GM18519 (cell line): ENCODE measurements around the gene SPTLC2.
"Not testable (repeated sequence)": the region's sequence is repeated elsewhere in the genome, so short reads cannot be mapped to it uniquely, and the experiment has no call there.

Experiments used
- ATAC-seq: cut with Tn5 transposase; IDR thresholded peaks from one replicate; pipeline ENCODE4 v1.9.1; 2021; ENCODE audit warnings: mild to moderate bottlenecking, moderate library complexity; ENCODE audit not compliant: unreplicated experiment, low FRiP score

The SPTLC2 gene

DNA sequence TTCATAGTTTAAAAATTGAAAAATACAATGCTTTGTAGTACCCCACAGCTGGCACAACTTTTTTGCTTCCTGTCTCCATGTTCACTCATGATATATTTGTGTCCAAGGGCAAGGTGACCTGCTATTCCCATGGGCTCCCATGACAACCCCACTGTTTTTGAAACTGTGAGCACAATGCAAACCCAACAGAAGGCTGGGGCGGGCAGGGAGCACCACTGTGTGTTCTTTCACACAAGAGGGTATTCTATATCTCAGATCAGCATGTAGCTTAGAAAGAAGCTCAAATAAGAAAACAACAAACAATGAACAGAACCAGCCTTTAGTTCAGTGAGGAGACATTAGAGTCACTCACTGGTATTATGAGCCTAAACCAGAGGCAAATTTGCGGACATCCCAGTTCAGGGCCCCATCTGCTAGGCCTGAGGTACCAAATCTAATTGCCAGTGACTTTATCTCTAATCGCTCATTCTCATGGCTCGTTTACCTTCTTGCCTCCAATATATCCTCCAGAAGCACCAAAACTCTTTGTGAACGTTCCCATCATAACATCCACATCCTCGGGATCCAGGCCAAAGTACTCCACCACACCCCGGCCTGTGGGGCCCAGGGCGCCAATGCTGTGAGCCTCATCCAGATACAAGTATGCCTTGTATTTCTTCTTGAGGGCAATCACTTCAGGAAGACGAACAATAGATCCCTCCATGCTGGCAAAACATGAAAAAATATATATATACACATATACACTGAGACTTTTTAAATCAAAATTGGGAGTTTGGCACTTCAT is 61.4 kb downstream of the SPTLC2 start:
- no peak for ATAC-seq

DNA sequence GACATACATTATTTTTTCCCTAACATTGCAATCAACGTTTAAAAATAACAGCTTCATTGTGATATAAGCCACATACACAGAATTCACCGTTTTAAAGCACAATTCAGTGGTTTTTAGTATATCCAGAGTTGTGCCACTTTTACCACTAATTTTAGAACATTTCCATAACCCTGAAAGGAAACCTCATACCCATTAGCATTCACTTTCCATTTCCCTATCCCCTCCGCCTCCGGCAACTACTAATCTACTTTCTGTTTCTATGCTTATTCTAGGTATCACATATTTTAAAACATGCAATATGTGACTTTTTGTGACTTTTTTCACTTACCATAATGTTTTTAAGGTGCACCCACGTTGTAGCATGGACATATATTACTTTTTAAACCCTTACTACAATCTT is 62.2 kb downstream of the SPTLC2 start:
- peak; percentile 43 for ATAC-seq

DNA sequence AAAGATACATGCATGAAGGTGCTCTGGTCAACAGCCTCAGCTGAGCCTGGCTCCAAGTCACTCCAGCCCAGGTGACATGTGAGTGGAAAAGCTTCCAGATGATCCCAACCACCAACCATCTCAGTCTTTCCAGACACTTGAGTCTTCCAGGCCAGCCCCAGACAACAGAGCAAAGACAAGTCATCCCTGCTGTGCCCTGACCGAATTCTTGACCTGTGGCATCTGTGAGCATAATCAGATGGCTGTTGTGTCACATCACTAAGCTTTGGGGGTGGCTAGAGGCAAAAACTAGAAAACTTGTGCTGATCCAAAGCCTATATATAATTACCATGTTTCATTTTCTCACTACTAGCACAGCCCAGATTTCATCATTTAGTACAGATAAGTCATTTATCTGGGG is 67.0 kb downstream of the SPTLC2 start:
- ATAC-seq, result no peak

DNA sequence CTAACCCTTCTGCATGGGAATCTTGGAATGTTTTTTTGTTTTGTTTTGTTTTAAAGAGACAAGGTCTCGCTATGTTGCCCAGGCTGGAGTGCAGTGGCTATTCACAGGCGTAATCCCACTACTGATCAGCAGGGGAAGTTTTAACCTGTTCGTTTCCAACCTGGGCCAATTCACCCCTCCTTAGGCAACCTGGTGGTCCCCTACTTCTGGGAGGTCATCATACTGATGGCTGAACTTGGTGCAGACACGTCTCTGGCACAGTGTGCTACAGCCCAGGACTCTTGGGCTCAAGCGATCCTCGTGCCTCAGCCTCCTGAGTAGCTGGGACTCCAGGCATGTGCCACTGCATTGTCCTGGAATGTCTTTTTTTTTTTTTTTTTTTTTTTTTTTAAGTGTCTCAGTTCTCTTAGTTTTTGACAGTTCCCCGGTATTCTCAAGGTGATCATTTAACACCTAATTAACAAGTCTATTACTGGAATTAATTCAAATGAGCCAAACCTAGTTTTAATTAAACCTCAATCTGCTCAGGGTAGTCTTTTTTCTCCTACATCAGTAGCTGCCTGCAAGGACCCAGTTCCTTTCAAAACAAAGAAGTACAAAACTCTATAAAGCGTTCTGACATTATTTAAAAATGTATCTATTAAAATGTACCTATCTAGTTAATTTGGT is 68.8 kb downstream of the SPTLC2 start:
- no peak for ATAC-seq

DNA sequence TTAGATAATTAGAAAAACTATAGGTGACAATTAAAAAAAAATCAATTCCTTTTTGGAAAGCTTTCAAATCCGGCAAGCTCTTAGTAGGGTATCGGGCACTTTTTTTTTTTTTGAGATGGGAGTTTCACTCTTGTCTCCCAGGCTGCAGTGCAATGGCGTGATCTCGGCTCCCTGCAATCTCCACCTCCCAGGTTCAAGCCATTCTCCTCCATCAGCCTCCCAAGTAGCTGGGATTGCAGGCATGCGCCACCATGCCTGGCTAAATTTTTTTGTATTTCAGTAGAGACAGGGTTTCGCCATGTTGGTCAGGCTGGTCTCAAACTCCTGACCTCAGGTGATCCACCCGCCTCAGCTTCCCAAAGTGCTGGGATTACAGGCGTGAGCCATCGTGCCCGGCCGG is 71.3 kb downstream of the SPTLC2 start:
- not testable (repeated sequence) for ATAC-seq

DNA sequence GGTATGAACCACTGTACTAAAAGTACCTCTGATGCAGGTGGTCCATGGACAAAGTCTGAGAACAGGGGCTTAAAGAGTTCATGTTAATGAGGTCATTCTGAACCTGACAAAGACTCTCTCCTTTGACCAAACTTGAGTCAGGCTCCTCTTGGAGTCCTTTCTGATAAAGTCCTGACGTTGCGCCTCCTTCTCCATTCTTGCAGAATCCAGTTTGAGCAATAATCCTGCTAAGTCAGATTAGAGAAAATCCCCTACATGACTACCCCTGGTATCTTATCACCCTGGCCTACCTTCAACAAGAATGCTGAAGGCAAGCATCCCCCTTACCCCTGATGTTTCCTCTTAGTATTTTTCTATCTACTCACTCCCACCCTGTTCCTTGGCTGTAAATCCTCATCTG is 71.9 kb downstream of the SPTLC2 start:
- ATAC-seq, result no peak

DNA sequence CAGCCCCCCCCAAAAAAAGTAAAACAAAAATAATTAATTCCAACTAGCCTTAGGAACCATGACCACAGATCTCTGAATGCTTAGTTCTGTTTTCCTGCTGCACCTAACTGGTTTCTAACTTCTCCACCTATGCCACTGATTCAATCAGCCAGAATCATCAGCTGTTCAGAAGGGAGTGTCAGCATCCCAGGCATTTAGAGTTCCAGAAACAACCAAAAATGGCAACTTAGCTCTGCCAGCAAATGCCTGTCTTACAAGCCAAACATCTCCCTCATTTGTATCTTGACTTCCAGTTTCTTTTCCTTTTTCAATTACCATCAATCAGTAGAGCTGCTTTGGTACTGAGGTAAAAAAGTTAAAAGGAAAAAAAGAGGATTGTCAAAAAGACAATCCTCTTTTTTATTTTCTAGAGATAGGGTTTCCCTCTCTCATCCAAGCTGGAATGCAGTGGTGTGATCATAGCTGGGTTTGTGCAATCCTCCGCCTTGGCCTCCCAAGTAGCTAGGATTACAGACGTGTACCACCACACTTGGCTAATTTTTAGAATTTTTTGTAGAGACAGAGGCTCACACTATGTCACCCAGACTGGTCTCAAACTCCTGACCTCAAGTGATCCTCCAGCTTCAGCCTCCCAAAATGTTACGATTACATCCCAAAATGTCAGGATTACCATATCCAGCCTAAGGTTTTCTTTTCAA is 72.7 kb downstream of the SPTLC2 start:
- no peak for ATAC-seq

DNA sequence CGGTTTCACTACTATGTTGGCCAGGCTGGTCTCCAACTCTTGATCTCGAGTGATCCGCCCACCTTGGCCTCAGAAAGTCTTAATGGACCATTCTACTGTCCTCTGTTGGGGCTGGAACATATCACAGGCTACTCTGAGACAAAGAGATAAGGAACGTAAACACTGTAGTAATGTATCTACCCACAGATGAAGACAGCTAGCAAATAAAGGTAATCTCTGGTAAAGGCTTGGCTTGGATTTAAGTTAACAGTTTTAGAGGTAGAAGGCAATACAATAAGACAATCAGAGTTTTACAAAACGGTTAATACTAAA is 73.2 kb downstream of the SPTLC2 start:
- ATAC-seq, result no peak

DNA sequence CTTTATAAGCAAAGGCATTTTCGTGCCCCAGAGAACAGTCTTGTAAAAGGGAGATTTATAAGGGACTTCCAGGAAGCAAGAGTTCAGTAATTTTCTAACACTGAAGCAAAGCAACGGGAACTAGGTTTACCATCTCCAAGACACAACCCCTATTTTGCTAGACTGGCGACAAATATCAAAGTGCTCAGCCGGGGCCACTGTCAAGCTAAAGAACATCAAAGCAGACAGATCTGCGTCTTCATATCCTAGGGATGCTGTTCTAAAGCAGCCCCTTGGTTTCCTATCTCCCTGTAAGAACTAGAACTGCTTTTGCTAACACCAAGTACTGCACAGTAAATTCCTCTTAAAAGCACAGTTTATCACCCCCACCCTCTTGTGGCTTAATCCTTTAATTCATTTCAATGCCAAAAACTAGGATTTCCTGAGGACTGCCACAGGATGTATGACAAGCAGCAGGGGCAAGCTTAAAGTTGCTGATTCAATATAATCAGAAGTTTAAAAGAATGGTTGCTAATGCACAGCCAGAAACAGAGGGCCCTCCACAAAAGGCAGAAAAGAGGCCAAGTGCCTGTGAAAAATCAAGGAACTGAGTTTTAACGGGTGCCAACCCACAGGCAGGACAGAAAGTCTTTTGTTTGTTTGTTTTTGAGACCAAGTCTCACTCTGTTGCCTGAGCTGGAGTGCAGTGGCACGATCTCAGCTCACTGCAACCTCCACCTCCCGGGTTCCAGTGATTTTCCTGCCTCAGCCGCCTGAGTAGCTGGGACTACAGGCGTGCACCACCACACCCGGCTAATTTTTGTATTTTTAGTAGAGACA is 73.8 kb downstream of the SPTLC2 start:
- ATAC-seq, result no peak

DNA sequence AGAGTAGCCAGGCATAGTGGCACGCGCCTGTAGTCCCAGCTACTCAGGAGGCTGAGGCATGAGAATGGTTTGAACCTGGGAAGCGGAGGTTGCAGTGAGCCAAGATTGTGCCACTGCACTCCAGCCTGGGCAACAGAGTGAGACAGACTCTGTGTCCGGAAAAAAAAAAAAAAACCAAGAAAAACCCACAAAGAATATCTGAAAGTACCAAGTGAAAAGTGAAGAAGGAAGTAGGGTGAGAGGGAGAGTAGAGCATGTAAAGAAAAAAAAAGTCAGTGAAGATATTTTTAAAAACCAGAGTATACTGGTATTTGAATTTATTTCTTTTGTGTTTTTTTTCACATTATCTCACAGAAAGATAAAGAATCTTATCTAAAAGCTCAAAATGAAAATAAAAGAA is 74.5 kb downstream of the SPTLC2 start:
- ATAC-seq, result no peak

DNA sequence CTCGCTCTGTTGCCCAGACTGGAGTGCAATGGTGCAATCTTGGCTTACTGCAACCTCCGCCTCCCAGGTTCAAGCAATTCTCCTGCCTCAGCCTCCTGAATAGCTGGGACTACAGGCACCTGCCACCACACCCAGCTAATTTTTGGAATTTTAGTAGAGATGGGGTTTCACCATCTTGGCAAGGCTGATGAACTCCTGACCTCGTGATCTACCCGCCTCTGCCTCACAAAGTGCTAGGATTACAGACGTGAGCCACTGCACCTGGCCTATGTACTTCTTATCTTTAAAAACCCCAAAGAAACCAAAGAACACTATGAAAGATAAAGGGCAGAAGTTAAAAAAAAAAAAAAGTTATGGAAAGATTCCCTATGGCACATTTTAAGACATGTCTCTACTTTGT is 79.5 kb downstream of the SPTLC2 start:
- ATAC-seq, result not testable (repeated sequence)

DNA sequence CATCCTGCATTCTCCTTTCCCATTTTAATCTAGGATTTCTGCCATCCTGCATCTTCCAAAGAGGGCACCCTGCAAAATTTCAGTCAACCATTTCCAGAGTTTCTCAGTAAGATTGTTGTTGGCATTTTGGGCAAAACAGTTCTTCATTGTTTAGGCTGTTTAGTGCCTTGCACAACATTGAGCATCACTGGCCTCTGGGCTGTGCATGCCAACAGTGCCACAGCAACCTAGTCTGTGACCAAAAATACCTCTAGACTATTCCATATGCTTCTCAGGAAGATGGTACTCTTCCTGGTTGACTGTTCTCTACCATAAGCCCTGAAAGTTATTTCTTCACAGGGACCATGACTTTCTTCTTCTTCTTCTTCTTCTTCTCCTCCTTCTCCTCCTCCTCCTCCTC is 85.4 kb downstream of the SPTLC2 start:
- ATAC-seq, result no peak

DNA sequence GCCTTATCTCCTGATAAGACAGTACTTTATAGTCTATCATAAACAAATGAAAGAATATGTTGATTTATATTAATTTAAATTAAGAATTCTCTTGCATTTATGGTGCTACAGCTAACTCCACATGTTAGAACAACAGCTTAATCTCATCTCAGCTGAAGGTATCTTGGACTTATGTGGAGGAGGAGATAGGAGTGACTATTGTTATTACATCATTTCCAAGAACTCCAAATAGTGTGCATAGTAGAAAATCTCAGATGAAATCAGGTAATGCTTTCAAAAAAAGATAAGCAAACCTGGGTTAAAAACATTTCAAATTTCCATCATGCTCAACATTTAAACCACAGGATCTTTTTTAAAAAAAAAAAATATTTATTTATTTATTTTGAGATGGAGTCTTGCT is 86.5 kb downstream of the SPTLC2 start:
- no peak for ATAC-seq

DNA sequence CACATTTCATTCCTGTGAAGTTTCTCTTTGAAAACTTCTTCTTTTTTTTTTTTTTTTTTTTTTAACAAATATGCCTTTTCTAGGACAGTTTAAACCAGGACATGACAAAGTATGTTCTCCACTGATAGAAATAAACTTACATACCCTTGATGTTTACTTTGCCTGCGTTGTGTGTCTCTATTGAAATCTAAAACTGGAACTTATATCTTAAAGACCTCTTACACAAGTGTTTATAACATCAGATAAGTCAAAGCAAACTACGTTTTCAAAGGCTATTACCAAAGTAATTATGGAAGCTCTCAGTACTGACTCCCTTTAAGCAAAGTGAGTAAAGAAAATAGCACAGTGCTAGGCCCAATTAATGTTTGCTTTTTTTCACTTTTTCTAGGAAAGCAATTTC is 87.2 kb downstream of the SPTLC2 start:
- no peak for ATAC-seq

DNA sequence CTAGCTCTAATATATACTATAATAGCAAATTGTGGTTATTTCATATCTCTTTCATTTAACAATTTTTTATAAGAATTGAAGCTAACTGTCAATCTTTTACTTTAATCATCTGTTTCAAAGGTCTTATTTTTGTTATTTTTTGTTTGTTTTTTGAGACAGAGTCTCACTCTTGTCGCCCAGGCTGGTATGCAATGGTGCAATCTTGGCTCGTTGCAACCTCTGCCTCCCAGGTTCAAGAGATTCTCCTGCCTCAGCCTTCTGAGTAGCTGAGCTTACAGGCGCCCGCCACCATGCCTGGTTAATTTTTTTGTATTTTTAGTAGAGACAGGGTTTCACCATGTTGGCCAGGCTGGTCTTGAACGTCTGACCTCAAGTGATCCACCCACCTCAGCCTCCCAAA is 87.7 kb downstream of the SPTLC2 start:
- not testable (repeated sequence) for ATAC-seq

DNA sequence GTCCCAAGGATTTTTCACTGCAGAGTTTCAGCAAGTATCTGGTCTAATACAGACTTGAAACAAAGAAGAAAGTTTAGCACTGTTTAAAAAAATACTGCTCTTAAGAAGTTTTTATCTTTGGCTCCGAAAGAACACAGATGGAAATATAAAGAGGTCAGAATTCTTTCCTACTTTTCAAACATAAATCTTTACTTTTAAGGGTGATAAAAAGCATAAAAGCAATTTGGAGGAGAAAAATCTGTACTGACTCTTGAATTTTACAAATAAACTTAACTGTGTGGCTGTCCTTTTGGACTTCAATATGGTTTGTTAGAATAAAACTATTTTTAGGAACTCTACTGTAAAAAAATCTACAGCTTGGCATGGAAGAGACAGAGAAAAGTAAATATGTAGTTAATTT is 90.2 kb downstream of the SPTLC2 start:
- ATAC-seq, result no peak

DNA sequence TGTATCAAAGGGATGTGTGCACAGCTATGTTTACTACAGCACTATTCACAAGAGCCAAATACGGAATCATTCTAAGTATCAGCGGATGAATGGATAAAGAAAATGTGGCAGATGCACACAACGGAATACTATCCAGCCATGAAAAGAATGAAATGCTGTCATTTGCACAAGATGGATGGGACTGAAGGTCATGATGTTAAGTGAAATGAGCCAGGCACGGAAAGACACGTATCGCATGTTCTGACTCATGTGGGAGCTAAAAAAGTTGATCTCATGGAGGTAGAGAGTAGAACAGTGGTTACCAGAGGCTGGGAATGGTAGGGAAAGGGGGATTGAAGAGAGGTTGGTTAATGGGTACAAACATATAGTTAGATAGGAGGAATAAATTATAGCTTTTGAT is 91.9 kb downstream of the SPTLC2 start:
- no peak for ATAC-seq

DNA sequence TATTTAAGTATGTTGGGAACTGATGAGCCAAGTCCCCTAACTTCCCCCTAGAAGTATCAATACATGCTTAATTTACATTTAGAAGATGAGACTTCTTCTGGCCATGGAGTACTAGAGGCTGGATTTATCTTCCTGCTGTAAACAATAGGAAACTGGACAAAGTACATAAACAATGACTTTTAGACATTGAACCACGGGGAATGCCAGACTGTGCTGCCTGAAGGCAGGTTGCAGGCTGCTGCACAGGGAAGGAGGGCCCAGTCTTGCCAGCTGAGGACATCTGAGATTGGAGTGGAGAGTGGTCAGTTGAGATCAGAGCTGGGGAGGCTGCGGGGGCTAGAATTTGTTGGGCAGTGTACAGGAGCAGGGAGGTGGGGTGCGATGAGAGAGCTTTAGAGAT is 93.3 kb downstream of the SPTLC2 start:
- ATAC-seq, result no peak

DNA sequence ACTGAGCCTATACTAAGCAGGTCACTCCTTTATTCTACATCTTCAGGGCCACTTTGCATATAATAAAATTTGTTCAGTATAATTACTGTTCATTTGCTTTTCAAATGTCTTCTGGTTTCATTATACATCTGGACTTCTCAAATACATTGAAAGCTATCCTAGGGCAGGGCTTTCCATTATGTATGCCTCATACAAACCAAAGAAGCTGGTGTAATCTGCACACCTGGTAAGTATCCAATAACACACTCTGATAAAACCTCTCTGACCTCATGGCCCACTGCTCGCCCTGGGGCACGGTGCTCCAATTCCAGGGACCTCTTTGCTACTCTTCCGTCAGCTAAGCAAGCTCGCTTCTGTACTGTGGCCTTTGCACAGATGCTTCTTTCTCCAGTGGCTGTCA is 95.9 kb downstream of the SPTLC2 start:
- no peak for ATAC-seq

DNA sequence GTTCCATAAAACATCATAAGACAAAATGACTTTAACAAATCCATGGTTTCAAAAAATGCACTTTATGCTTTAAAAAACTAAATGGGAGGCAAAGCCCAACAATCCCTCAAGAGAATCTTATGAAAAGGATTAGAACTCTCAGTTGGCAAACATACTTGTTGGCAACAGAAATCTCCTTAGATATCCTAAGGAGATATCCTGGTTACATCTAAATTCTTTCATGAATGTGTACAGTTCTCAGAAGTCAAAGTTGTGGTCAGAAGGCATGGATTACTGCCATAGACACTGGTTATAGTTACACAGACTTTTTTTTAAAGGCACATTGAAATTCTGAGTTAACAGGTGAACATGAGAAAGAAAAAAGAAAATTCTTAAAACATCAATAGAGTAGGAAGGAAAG is 100.3 kb downstream of the SPTLC2 start:
- ATAC-seq, result no peak
